PFSK-1 (cell line): ENCODE results near the gene PAQR5.

ENCODE experiments used
- FOXP2 ChIP-seq: optimal IDR thresholded peaks from 2 replicates; pipeline ENCODE3; 2011; ENCODE audit warnings: borderline replicate concordance, control low read depth, inconsistent platforms; ENCODE audit not compliant: insufficient read depth; ENCODE audit errors: extremely low read length, extremely low read depth
- POLR2AphosphoS5 ChIP-seq: IDR thresholded peaks from 2 replicates; pipeline ENCODE4 v1.6.1; 2012; ENCODE audit warnings: low read depth, mild to moderate bottlenecking, control low read depth, low read length, moderate library complexity
- SIN3A ChIP-seq: IDR thresholded peaks from 2 replicates; pipeline ENCODE4 v1.6.1; 2012; ENCODE audit warnings: mild to moderate bottlenecking, low read length, moderate library complexity, borderline replicate concordance; ENCODE audit not compliant: insufficient read depth
- TAF1 ChIP-seq: IDR thresholded peaks from 2 replicates; pipeline ENCODE4 v1.6.1; 2012; ENCODE audit warnings: low read length, control low read depth, borderline replicate concordance; ENCODE audit not compliant: insufficient read depth
- TF ChIP-seq, protein P1 (sequence below), 2 experiments: IDR thresholded peaks; 2 replicates each; pipeline versions ENCODE4 v1.6.1 to v1.8.0; 2011 to 2012; ENCODE audit warnings: low read depth in 2 of 2, low read length in 2 of 2, control low read depth in 1 of 2, inconsistent platforms in 1 of 2, mild to moderate bottlenecking in 1 of 2, moderate library complexity in 1 of 2; ENCODE audit not compliant: insufficient read depth in 1 of 2

DNA sequence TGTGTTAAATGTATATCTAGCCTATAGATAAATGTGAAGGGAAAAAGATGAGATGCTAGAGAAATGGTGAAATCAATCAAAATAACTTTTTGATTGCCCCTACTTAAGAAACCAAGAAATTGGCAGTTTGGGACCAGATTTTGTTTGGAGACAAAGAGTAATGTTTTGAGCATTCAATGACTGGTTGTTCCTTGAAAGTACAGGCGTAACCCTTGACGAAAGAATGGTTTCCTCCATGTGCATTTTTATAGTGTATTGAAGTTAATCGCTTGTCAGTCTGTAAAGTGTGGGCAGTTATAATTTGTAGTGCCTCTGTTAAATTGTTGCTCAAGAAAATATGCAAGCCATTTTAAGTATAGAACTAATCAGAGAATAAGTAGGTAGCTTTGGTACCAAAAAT is 116.7 kb downstream of the PAQR5 start:
- no peak for TF ChIP-seq TAF1
- TF ChIP-seq POLR2AphosphoS5, result no peak
- TF ChIP-seq, protein P1, sequence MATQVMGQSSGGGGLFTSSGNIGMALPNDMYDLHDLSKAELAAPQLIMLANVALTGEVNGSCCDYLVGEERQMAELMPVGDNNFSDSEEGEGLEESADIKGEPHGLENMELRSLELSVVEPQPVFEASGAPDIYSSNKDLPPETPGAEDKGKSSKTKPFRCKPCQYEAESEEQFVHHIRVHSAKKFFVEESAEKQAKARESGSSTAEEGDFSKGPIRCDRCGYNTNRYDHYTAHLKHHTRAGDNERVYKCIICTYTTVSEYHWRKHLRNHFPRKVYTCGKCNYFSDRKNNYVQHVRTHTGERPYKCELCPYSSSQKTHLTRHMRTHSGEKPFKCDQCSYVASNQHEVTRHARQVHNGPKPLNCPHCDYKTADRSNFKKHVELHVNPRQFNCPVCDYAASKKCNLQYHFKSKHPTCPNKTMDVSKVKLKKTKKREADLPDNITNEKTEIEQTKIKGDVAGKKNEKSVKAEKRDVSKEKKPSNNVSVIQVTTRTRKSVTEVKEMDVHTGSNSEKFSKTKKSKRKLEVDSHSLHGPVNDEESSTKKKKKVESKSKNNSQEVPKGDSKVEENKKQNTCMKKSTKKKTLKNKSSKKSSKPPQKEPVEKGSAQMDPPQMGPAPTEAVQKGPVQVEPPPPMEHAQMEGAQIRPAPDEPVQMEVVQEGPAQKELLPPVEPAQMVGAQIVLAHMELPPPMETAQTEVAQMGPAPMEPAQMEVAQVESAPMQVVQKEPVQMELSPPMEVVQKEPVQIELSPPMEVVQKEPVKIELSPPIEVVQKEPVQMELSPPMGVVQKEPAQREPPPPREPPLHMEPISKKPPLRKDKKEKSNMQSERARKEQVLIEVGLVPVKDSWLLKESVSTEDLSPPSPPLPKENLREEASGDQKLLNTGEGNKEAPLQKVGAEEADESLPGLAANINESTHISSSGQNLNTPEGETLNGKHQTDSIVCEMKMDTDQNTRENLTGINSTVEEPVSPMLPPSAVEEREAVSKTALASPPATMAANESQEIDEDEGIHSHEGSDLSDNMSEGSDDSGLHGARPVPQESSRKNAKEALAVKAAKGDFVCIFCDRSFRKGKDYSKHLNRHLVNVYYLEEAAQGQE (IDR thresholded peaks at IDR 0.05; ENCODE audit: insufficient read depth in 1 of 2, low read depth in 2 of 2, low read length in 2 of 2), result no peak
- TF ChIP-seq SIN3A, result no peak
- TF ChIP-seq FOXP2, result no peak
